ENCODE results near the gene PHEX. TPM values are rescaled to one million over a fixed set of nuclear protein-coding genes. Genes with fewer than 3 reads are reported as not detected.

PHEX gene
- total RNA-seq, 1 experiment from 2014 or later: 0.04 TPM

- H3K4me1 Mint-ChIP-seq: no peaks in the 10 kb centered on the region
- POLR2A ChIA-PET: no interaction called here
- no peak for DNase-seq (ENCODE audit: low spot score)
- no peaks in the 10 kb centered on the region for H3K36me3 Mint-ChIP-seq
- no peak overlapping the region for H3K27ac Mint-ChIP-seq
- H3K4me3 Mint-ChIP-seq: no peak overlapping the region
- H3K27me3 Mint-ChIP-seq (ENCODE audit: low read depth): no peaks in the 10 kb centered on the region
- CTCF ChIA-PET: no interaction called here
- no peak for ATAC-seq
- no peaks in the 10 kb centered on the region for H3K9me3 Mint-ChIP-seq
- TF ChIP-seq IRF2 (CRISPR knock-in tag; IDR thresholded peaks at IDR 0.05; ENCODE audit: borderline replicate concordance, low read depth): no peak
- no peak for TF ChIP-seq CBFB (CRISPR knock-in tag; IDR thresholded peaks at IDR 0.05; ENCODE audit: low read depth)
- no peak for TF ChIP-seq MXD4 (CRISPR knock-in tag; IDR thresholded peaks at IDR 0.05; ENCODE audit: borderline replicate concordance)
- no peak for TF ChIP-seq GRHL2 (CRISPR knock-in tag; IDR thresholded peaks at IDR 0.05; ENCODE audit: insufficient replicate concordance, severe bottlenecking)
- no peak for TF ChIP-seq ESRRA (CRISPR knock-in tag; IDR thresholded peaks at IDR 0.05; ENCODE audit: borderline replicate concordance)
- no peak for TF ChIP-seq NFATC4 (CRISPR knock-in tag; IDR thresholded peaks at IDR 0.05)
These were observed 241.7 kb downstream of the PHEX start for GRCh38 chrX:22273714-22274317.

GRCh38 chrX:22276781-22277180, 244.7 kb downstream of the PHEX start:
- POLR2A ChIA-PET: no interaction called here
- ATAC-seq: no peak
- H3K36me3 Mint-ChIP-seq: no peaks in the 10 kb centered on the region
- H3K27me3 Mint-ChIP-seq (ENCODE audit: low read depth): no peaks in the 10 kb centered on the region
- H3K27ac Mint-ChIP-seq: no peak overlapping the region
- H3K4me3 Mint-ChIP-seq: no peak overlapping the region
- H3K4me1 Mint-ChIP-seq: no peaks in the 10 kb centered on the region
- DNase-seq (ENCODE audit: low spot score): no peak
- CTCF ChIA-PET: interaction anchor here (0.7 kb wide), 1 partner anchor 177 kb away, joined by 3 read pairs; no protein-coding TSS in a partner anchor
- TF ChIP-seq CREB1 (CRISPR knock-in tag; IDR thresholded peaks at IDR 0.05) (no peak), ETV6 (CRISPR knock-in tag; IDR thresholded peaks at IDR 0.05) (no peak), CTCF (IDR thresholded peaks at IDR 0.05) (no peak), ZNF138 (CRISPR knock-in tag; conservative IDR thresholded peaks at IDR 0.05) (no peak), IRF2 (CRISPR knock-in tag; IDR thresholded peaks at IDR 0.05; ENCODE audit: borderline replicate concordance, low read depth) (no peak), ZNF532 (CRISPR knock-in tag; IDR thresholded peaks at IDR 0.05; ENCODE audit: borderline replicate concordance) (no peak), MXD4 (CRISPR knock-in tag; IDR thresholded peaks at IDR 0.05; ENCODE audit: borderline replicate concordance) (no peak), FOXK1 (CRISPR knock-in tag; IDR thresholded peaks at IDR 0.05) (no peak), ZNF423 (CRISPR knock-in tag; IDR thresholded peaks at IDR 0.05) (no peak), ZNF317 (CRISPR knock-in tag; IDR thresholded peaks at IDR 0.05; ENCODE audit: borderline replicate concordance, low read depth) (no peak), NFYB (CRISPR knock-in tag; conservative IDR thresholded peaks at IDR 0.05; ENCODE audit: low read depth) (no peak), ZNF281 (CRISPR knock-in tag; IDR thresholded peaks at IDR 0.05) (no peak)
- H3K9me3 Mint-ChIP-seq: peaks cover 3% of the 10 kb centered on the region; the same call in 1 of the 2 replicates
